HG02642 (cell line): ENCODE data around the gene SLC35E3.
A peak's percentile ranks its signal among the peaks of the same experiment; 100 is the strongest.
"Not testable (repeated sequence)": the region's sequence is repeated elsewhere in the genome, so short reads cannot be mapped to it uniquely, and the experiment has no call there.

ENCODE experiments used
- ATAC-seq: cut with Tn5 transposase; IDR thresholded peaks from one replicate; pipeline ENCODE4 v1.9.1; 2021; ENCODE audit warnings: mild to moderate bottlenecking; ENCODE audit not compliant: unreplicated experiment, poor library complexity

The SLC35E3 gene

GRCh38 chr12:68793436-68793835 is 47.5 kb downstream of the SLC35E3 start:
- ATAC-seq: peak; percentile 16

DNA sequence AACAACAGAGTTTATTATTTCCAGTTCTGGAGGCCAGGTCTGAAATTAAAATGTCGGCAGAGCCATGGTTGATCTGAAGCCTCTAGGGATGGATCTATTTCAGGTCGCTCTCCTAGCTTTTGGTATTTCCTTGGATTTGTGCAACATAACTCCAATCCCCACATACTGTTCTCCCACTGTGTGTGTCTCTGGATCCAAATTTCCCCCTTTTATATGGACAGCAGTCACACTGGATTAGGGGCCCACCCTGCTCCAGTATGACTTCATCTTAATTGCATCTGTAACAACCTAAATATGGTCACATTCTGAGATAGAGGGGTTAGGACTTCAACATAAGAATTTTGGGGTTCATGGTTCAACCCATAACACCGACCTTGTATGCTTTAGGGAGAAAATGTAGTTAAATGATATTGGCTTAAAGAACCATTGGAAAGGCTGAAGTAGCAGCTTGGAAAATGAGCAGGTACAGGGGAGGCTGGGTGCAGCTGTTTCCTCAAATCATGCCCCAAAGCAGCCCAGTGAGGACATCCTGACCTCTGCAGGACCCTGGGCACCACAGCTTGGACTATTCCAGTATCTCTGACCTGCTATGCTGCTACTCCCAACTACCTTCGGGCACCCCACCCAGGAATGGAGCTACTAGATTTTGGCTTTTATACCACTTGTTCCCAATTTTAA is 48.1 kb downstream of the SLC35E3 start:
- no peak for ATAC-seq

- no peak for ATAC-seq
Observed at GRCh38 chr12:68794653-68795251, 48.8 kb downstream of the SLC35E3 start.

- ATAC-seq: no peak
Observed at GRCh38 chr12:68796399-68796798, 50.4 kb downstream of the SLC35E3 start.

GRCh38 chr12:68798882-68799234 is 52.9 kb downstream of the SLC35E3 start:
- no peak for ATAC-seq

DNA sequence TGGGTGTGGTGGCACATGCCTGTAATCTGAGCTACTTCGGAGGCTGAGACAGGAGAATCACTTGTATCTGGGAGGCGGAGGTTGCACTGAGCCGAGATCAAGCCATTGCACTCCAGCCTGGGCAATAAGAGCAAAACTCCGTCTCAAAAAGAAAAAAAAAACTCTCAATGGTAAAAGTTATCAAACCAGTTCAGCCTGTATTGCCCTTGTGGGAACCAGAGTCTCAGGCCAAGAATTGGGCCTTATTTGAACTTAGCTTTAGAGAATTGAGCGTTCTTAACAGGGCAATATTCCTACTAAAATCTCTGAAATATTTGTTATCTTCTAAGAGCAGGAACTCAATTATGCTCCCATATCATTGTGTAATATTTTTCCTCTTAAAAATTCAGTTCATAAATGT is 54.3 kb downstream of the SLC35E3 start:
- ATAC-seq: no peak

DNA sequence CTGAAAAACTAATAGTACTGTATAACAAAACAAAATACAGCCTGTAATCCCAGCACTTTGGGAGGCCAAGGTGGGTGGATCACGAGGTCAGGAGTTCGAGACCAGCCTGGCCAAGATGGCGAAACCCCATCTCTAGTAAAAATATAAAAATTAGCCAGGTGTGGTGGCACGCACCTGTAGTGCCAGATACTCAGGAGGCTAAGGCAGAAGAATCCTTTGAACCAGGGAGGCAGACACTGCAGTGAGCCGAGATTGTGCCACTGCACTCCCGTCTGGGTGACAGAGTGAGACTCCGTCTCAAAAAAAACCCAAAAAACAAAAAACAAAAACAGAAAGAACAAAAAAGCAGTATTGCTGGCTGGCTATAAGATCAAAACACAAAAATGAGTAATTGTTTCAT is 55.1 kb downstream of the SLC35E3 start:
- ATAC-seq: not testable (repeated sequence)

- ATAC-seq: not testable (repeated sequence)
Observed at GRCh38 chr12:68802372-68802745, 56.4 kb downstream of the SLC35E3 start.

DNA sequence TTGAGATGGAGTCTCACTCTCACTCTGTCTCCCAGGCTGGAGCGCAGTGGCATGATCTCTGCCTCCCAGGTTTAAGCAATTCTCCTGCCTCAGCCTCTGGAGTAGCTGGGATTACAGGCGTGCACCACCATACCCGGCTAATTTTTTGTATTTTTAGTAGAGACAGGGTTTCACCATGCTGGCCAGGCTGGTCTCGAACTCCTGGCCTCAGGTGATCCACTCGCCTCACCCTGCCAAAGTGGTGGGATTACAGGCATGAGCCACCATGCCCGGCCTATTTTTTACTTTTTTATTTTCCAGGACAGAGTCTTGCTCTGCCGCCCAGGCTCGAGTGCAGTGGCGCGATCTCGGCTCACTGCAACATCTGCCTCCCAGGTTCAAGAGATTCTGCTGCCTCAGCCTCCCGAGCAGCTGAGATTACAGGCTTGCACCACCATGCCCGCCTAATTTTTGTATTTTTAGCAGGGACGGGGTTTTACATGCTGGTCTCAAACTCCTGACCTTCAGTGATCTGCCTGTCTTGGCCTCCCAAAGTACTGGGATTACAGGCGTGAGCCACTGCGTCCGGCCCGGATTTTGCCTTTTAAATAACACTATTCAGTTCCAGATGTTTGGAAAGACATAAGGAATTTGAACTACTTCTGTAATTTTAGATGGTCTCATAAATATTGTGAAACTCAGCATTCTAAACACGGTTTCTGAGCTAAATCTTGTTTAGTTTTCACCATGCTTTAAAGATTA is 57.1 kb downstream of the SLC35E3 start:
- not testable (repeated sequence) for ATAC-seq

DNA sequence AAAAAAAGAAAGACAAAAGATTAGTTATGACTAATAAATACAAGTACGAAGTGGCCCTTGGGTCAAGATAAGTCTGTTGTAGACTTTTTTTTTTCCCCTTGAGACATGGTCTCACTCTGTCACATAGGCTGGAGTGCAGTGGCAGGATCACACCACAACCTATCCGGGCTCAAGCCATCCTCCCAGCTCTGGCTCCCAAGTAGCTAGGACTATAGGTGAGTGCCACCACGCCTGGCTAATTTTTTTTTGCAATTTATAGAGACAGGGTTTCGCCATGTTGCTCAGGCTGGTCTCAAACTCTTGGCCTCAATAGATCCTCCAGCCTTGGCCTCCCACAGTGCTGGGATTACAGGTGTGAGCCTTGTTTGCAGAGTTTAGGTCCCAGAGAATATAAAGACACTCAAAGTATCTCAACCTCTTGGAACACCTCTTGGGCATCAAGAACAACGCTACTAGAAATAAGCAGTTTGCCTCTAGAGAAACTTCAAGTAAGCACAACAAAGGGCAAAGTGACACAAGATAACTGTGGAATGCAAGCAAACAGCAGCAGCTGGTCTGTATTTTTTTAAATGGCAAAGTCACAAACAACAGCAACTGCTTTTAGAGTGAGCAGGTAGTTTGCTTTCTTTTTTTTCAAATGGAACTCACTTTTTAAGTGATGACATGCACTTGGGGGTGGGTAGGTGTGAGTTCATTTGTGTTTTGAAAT is 58.1 kb downstream of the SLC35E3 start:
- no peak for ATAC-seq

GRCh38 chr12:68804657-68805591 is 58.9 kb downstream of the SLC35E3 start:
- ATAC-seq: no peak

GRCh38 chr12:68805592-68806120 is 59.7 kb downstream of the SLC35E3 start:
- no peak for ATAC-seq

DNA sequence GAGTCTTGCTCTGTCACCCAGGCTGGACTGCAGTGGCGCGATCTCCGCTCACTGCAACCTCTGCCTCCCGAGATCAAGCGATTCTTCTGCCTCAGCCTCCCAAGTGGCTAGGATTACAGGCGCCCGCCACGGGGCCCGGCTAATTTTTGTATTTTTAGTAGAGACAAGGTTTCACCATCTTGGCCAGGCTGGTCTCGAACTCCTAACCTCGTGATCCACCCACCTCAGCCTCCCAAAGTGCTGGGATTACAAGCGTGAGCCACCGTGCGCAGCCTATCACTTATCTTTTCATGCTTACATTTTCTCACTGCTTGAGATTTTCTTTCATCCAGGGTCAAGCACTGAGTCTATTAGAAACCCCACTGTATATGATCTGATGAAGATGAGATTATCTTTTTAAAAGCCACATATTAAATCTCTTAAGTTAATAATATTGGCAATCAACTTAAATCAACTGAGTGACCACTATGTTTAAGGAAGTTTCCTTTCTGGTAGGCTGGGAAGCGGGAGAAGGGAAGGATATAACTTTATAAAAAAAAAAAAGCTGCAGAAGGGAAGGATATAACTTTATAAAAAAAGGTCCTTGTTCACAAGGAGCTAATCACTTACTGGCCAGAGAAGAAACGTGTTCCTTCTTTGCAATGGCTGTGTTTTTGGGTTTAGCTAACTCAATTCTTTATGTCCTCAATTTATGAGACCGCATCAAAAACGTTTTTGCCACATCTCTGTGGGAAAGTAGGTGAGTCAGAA is 60.7 kb downstream of the SLC35E3 start:
- ATAC-seq: no peak

DNA sequence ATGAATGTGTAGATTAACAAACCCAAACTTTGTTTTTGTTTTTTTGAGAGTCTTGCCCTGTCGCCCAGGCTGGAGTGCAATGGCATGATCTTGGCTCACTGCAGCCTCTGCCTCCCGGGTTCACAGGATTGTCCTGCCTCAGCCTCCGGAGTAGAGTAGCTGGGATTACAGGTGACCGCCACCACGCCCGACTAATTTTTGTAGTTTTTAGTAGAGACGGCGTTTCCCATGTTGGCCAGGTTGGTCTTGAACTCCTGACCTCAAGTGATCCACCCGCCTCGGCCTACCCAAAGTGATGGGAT is 61.2 kb downstream of the SLC35E3 start:
- not testable (repeated sequence) for ATAC-seq

DNA sequence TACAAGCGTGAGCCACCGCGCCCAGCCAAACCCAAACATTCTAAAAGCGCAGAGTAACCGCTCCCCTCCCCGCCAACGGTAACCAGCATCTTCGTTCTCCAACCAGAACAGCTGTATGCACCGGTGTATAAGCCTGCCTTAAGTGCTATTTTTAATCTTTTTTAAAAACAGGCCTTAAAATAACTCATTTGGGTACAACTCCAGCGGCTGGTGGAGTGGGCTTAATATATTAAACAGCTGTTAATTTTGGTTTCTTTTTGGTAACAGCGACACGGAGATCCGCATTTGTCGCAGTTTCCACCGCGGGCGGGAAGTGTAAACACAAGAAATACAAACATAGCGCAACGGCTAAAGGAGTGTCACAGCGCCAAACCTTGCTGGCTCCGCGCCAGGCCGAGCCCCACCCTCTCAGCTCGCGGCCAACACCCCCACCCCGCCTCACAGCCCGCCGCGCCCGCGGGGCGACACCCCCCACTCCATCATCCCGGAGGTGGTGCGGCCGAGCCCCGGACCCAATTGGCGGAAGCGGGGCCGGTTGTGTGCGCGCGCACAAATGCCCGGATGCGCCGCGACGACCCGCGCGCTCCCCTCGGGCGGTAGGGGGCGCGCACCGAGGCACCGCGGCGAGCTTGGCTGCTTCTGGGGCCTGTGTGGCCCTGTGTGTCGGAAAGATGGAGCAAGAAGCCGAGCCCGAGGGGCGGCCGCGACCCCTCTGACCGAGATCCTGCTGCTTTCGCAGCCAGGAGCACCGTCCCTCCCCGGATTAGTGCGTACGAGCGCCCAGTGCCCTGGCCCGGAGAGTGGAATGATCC is 61.8 kb downstream of the SLC35E3 start, which contains the start of gene MDM2:
Gene MDM2, plus strand, starts transcription at position 602 of the 812 bp plus-strand sequence. CDS start 301 bp downstream, outside the sequence.
- peak; percentile 80 for ATAC-seq

- peak; percentile 60 for ATAC-seq
Observed at GRCh38 chr12:68808388-68809189, 62.6 kb downstream of the SLC35E3 start.
